WERI-Rb-1 (cell line): ENCODE measurements around the gene CBX8.

ENCODE experiments used
- DNase-seq: peaks from one replicate; pipeline ENCODE4 v3.0.0-alpha.2; 2020
- H3K27ac ChIP-seq: fragments of 250-450 bp; sonication (Bioruptor Pico); 2 replicates; pipeline ENCODE4 v1.5.1; 2020; ENCODE audit warnings: mild to moderate bottlenecking, moderate library complexity
- H3K27me3 ChIP-seq: fragments of 250-450 bp; sonication (Bioruptor Pico); 2 replicates; pipeline ENCODE4 v1.5.1; 2021; ENCODE audit warnings: mild to moderate bottlenecking, low read depth, moderate library complexity; ENCODE audit not compliant: insufficient read depth, severe bottlenecking
- H3K36me3 ChIP-seq: fragments of 250-450 bp; sonication (Bioruptor Pico); 2 replicates; pipeline ENCODE4 v1.5.1; 2020; ENCODE audit warnings: mild to moderate bottlenecking, moderate library complexity
- H3K4me3 ChIP-seq: 2 replicates; pipeline ENCODE4 v1.5.1; 2011; ENCODE audit warnings: low read depth, mild to moderate bottlenecking, control low read depth, low read length
- H3K9me3 ChIP-seq: fragments of 250-450 bp; sonication (Bioruptor Pico); 2 replicates; pipeline ENCODE4 v1.5.1; 2021; ENCODE audit warnings: mild to moderate bottlenecking, moderate library complexity; ENCODE audit not compliant: severe bottlenecking
- CTCF ChIP-seq: IDR thresholded peaks from 2 replicates; pipeline ENCODE4 v1.5.1; 2011; ENCODE audit warnings: low read depth, mild to moderate bottlenecking, control low read depth, inconsistent platforms, low read length

CBX8 gene

GRCh38 chr17:79784353-79785016 lies 12.4 kb downstream of the CBX8 start:
- H3K4me3 ChIP-seq: no peak overlapping the region
- peaks cover 76% of the 10 kb centered on the region for H3K36me3 ChIP-seq
- H3K9me3 ChIP-seq: no peaks in the 10 kb centered on the region
- no peaks in the 10 kb centered on the region for H3K27me3 ChIP-seq
- no peak for TF ChIP-seq CTCF
- H3K27ac ChIP-seq: no peak overlapping the region
- DNase-seq: no peak

GRCh38 chr17:79783891-79784290 lies 13.0 kb downstream of the CBX8 start:
- no peak for TF ChIP-seq CTCF
- no peak for DNase-seq

GRCh38 chr17:79781736-79782575 lies 14.9 kb downstream of the CBX8 start:
- no peak for DNase-seq
- Histone ChIP-seq H3K27me3 (no peaks in the 10 kb centered on the region), H3K4me3 (no peak overlapping the region), H3K27ac (no peak overlapping the region), H3K36me3 (peaks cover 83% of the 10 kb centered on the region), H3K9me3 (no peaks in the 10 kb centered on the region)
- TF ChIP-seq CTCF: no peak

More at GRCh38 chr17:79783891-79784290, 13.0 kb downstream of the CBX8 start:
- Histone ChIP-seq H3K4me3 (no peak overlapping the region), H3K27me3 (no peaks in the 10 kb centered on the region), H3K9me3 (no peaks in the 10 kb centered on the region), H3K36me3 (peaks cover 82% of the 10 kb centered on the region), H3K27ac (no peak overlapping the region)

- Histone ChIP-seq H3K36me3 (peaks cover 75% of the 10 kb centered on the region), H3K4me3 (no peak overlapping the region), H3K27ac (no peak overlapping the region), H3K9me3 (no peaks in the 10 kb centered on the region), H3K27me3 (no peaks in the 10 kb centered on the region)
- DNase-seq: no peak
- no peak for TF ChIP-seq CTCF
Measured at GRCh38 chr17:79781012-79781650, 15.7 kb downstream of the CBX8 start.

GRCh38 chr17:79779661-79780365 lies 17.1 kb downstream of the CBX8 start:
- no peaks in the 10 kb centered on the region for H3K9me3 ChIP-seq
- no peak for DNase-seq
- H3K27ac ChIP-seq: no peak overlapping the region; the same call in 1 of the 2 replicates
- no peaks in the 10 kb centered on the region for H3K27me3 ChIP-seq
- TF ChIP-seq CTCF: no peak
- H3K36me3 ChIP-seq: peaks cover 62% of the 10 kb centered on the region
- peak overlapping the region; percentile 96 for H3K4me3 ChIP-seq
